ENCODE results near the gene RIMBP2.

Gene RIMBP2

DNA sequence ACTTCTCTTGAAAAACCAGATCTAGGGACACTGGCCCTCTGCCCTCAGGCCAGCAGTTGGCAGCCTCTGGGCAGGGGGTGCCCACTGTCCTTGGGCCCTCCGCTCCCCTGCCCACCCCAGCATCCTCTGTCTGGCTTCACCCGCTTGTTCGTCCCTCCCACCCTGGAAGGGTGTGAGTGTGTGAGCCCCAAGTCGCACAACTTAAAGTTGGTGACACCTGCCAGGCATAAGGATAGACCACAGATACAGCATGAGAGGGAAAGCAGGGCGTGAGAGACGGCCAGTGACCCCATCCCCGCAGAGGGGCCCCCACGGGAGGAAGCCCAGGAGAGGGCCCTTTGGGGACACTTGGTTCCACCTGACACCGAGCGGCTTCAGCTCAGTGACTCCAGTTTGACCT, 23.5 kb upstream of the RIMBP2 start:
- in situ Hi-C loops (cut with HindIII; ENCODE audit: low sequenced_read_pairs): loop anchor here (25.0 kb wide), 1 partner anchor 702 kb away; no protein-coding TSS in a partner anchor

DNA sequence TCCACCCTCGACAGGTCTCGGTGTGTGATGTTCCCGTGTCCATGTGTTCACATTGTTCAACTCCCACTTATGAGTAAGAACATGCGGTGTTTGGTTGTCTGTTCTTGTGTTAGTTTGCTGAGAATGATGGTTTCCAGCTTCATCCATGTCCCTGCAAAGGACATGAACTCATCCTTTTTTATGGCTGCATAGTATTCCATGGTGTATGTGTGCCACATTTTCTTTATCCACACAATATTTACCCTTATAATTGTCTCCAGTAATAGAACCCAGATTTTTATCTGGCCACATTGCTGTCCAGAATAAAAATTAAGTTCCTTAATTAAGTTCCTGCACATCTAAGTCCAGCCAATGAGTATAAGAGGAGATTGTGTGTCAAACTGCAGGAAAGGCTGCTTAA, 22.3 kb upstream of the RIMBP2 start:
- in situ Hi-C loops (cut with HindIII; ENCODE audit: low sequenced_read_pairs): loop anchor here (25.0 kb wide), 1 partner anchor 701 kb away; no protein-coding TSS in a partner anchor

DNA sequence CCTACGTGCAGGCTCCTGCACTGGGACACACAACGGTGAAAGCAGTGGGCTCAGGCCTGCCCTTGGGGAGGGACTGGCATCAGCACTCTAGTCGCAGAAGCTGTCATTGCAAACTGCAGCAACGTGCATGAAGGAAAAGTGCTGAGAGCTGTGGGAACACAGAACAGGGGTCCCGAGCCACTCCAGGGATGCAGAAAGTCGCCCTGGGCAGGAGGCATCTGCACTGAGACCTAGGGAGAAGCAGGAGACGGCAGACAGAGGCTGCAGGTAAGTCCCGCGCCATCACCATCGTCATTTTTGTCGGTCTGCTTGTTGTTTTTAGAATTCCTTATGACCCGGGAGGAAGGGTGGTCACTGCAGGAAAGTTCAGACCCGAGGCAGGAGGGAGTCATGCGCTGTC, 21.6 kb upstream of the RIMBP2 start:
- in situ Hi-C loops (cut with HindIII; ENCODE audit: low sequenced_read_pairs): loop anchor here (25.0 kb wide), 1 partner anchor 700 kb away; no protein-coding TSS in a partner anchor

DNA sequence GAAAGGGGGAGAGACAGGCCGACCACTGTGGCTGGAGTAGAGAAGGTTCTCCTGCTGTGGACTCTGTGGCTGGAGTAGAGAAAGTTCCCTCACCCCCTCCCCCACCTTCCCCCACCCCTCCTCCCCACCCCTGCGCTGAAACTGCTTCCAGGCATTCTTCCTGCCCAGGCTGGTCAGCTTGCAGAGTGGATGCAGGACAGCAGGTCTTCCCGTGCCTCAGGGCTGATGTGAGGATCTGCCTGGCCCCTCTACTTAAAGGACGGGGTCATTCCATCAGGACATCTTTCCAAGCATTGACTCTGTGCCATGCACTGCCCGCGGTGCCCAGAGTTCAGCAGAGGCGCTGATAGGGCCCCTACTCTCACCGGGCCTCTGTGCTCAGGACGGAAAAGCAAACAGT, 13.2 kb upstream of the RIMBP2 start:
- in situ Hi-C loops (cut with HindIII; ENCODE audit: low sequenced_read_pairs): loop anchor here (25.0 kb wide), 1 partner anchor 692 kb away; no protein-coding TSS in a partner anchor

DNA sequence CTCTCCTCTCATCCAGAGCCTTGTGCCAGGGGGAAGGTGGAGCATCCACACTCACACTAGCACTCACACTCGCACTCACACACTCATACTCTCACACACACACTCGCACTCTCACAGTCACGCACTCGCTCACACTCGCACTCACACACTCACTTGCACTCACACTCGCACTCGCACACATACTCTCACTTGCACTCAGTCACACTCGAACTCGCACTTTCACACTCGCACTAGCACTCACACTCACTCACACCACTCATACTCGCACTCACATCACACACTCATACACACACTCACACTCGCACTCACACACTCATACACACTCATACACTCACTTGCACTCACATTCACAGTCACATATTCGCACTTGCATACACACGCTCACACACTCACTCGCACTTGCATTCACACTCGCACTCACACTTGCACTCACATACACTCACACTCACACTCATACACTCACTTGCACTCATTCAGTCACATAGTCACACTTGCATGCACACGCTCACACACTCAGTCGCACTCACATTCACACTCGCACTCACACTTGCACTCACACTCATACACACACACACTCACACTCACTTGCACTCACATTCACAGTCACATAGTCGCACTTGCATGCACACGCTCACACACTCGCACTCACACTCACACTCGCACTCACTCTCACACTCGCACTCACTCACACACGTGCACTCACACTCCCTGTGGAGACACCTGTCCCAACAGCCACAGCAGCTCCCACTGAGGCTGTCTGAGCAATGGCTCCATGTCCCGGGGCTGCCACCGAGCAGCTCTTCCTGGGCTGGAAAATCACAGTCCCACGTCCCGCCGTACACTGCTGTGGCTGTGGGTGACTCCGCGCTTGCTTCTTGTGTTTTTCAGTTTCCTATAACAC, 12.3 kb upstream of the RIMBP2 start:
- in situ Hi-C loops (cut with HindIII; ENCODE audit: low sequenced_read_pairs): loop anchor here (25.0 kb wide), 1 partner anchor 691 kb away; no protein-coding TSS in a partner anchor

DNA sequence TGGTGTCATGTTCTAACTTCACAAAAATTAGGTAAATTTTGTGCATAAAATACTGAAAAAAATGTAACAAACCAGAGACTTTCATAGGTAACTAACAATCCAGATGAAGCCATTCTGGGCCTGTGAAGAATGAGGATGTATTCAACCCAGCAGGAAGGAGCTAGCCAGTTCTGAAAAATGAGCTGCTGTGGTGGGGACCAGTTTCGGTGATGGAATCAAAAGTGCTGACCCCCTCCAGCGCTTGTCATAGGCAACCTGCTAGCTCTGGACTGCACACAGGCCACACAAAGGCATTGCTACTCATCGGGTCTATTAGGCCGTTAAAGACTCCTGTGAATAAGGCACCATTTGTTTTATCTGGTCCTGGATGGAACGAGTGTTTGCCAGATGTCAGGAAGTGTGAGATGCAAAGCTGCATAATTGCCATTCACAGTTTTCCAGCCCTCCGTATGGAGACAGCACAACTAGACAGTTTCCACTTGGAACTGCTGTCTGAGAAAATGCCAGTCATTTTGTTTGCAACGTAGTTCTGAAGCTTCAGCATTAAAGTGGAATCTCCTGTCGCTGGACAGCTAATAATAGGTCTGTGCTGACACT, 3.3 kb upstream of the RIMBP2 start:
- in situ Hi-C loops (cut with HindIII; ENCODE audit: low sequenced_read_pairs): no loop called here

DNA sequence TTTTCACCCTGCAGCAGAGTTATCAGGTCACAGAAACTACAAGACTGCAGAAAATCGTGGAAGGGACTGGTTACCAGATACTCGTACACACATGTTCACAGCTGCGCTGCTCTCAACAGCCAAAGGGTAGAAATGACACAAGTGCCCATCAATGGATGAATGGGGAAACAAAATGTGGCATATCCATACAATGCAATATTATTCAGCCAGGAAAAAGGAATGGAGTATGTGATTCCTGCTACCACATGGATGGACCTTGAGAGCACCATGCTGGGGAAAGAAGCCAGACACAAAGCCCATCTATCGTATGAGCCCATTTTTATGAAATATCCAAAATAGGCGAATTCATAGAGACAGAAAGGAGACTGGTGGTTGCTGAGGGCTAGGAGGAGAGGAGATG, 1.7 kb upstream of the RIMBP2 start:
- in situ Hi-C loops (cut with HindIII; ENCODE audit: low sequenced_read_pairs): no loop called here

DNA sequence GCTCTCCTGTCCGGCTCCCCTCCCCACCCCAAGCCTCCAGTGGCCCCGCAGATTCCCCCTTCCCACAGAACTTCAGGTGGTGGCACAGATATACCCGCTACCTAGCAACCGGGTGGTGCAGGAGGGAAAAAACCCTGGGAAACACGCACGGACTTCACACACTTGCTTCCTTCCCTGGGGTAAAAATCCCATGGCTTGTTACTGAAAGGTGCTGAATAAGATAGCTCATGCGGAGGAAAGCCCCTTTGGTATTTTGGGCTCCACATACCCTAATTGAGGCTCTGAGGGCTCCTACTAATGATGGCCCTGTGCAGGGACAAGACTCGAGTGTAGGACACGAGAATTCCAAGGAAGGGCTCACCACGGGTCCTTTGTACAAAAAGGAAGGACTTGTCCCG, 869 bp upstream of the RIMBP2 start:
- in situ Hi-C loops (cut with HindIII; ENCODE audit: low sequenced_read_pairs): no loop called here

DNA sequence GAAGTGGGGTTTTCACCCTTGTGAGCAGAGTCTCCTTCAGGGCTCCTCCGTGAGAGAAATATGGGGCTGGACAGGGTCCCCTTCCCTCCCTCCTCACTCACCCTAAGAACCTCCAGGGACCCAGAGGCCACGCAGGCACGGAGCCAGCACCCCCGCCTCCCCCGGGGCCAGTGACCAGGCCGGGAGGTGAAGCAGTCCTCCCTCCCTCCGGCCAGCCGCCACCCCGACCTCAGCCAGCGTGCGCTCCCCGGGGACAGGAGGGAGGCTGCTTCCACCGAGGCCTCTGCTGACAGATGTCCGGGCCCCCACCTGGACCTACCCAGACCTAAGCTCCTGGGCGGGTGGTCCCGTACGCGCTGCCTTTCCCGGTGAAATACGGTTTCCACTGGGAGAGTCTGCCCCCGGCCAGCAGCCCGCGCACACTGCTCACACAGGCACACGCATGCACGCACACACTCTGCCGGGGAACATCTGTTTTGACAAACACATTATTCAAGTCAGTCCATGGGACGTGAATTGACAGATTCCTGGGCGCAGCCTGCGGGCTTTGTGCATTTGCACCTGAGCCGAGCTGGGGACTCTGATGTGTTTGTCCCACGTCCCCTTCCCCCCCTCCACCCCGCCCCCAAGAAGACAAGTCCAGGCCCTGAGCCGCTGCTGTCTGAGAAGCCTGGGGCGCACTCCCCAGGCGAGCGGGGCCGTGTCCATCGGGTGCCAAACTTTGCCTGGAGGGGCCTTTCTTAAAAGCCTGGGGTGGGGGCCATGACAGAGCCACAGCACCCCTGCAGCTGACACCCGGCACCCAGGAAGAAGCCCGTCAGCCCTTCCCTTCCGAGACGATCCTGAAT, 725 bp downstream of the RIMBP2 start:
- in situ Hi-C loops (cut with HindIII; ENCODE audit: low sequenced_read_pairs): no loop called here

DNA sequence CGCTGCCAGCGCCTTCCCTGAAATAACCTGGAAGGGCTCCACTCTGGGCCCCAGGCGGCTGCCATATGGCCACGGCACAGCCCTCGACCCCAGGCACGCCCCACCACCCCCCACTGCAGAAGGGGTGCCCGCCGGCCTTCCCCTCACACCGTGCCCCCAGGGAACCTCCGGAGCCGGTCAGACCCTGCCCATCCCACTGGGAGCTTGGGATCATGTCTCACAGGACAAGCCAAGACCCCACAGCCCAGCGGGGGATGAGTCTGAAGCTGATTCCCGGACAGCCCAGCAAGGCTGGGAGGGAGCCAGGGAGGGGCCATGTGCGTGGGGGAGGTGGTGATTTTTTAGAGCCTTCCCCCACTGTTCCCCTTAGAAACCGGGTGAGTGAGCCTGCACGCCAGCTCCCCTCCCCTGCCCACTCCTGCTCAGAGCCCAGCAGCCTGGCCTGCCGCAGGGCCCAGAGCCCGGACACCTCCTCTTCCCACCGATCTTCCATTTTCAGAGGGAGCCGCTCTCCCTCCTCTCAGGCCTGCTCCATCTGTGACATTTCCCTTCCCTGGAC, 1.4 kb downstream of the RIMBP2 start:
- in situ Hi-C loops (cut with HindIII; ENCODE audit: low sequenced_read_pairs): no loop called here

DNA sequence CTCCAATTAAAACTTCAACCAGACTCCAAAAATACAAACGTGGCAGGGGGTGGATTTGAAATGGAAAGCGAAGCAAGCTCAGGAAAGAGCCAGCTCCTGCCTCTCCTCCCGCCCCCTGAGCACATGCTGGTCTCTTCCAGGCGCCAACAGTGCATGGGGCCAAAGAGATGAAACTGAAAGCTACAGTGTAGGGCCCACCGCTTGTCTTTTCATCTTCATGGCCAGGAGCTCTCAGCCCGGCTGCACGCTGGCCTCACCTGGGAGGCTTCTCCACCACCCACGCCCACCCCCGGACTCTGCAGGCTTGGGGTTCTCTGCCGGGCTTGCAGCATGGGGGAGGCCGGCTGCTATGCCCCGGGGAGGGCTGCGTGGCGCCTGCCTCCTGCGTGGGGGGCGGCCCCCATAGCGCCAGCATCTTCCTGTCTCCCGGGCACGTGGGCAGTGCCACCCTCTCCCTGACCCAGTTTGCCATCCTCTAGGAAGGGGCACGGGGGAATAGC, 2.0 kb downstream of the RIMBP2 start:
- in situ Hi-C loops (cut with HindIII; ENCODE audit: low sequenced_read_pairs): no loop called here

DNA sequence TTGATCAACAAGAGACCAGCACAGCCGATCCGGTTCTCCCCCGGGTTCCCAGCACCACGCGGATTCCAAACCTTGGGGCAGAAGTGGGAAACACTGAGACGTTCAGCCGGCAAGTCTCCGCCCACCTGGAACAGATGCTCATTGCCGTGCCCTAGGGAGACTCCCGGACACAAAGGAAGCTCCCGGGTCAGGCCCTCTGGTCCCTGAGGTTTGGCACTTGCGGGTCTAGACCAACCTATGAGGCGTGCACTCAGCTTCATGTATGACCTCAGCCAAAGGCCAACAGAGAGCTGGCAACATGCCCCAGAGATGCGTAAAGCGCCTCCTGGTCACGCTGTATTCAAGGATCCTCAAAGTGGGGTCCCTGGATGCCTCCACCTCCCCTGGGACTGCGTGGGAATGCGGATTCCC, 2.5 kb downstream of the RIMBP2 start:
- in situ Hi-C loops (cut with HindIII; ENCODE audit: low sequenced_read_pairs): no loop called here

DNA sequence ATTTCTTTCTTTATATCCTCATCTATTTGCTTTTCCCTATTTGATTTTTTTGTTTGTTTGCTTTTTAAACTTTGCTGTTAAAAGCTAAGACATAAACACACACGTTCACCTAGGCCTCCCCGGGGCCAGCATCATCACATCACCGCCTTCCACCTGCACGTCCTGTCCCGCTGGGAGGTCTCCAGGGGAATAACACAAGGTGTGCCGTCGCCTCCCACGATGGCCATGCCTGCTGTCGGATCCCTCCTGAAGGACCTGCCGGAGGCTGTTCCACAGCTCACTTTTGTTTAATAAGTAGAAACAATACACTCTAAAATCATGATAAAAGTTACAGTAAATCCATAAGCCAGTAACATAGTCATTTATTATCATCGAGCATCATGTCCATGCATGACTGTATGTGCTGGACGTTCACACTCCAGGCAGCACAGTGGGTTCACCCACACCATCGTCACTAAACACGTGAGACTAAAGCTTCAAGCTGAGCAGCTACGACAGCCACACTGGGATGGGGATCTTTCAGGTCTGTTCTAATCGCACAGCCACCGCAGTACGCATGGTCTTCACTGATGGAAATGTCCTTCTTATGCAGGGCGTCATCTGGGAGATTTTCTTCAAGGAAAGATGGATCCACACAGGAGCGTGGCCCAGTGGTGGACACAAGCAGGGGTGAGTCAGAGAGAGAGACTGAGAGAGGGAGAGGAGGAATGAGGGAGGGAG, 3.6 kb downstream of the RIMBP2 start:
- in situ Hi-C loops (cut with HindIII; ENCODE audit: low sequenced_read_pairs): no loop called here

DNA sequence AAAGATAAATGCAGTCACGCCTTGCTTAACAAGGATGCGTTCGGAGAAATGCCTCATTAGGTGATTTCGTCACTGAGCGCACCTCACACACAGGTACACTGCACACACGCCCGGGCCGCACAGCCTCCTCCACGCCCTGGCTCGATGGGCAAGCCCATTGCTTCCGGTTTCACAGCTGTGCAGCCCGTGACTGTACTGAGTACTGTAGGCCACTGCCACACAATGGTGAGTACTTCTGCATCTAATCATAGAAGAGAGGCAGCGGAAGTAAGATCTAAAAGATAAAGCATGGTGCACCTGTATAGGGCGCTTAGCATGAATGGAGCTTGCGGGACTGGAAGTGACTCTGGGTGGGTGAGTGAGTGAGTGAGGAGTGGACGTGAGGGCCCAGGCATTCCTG, 4.3 kb downstream of the RIMBP2 start:
- in situ Hi-C loops (cut with HindIII; ENCODE audit: low sequenced_read_pairs): no loop called here

DNA sequence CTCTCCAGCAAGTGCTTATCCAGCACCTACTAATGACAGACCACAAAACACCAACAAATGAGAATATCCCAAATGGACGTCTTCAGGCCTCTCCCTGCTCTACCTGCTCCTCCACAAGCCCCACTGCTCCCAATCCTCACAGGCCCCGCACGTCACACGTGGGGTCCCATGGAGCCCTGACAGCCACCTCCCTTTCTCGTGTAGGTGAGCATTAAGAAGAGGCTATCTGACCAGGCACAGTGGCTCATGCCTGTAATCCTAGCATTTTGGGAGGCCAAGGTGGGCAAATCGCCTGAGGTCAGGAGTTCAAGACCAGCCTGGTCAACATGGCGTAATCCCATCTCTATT, 5.4 kb downstream of the RIMBP2 start:
- in situ Hi-C loops (cut with HindIII; ENCODE audit: low sequenced_read_pairs): no loop called here

DNA sequence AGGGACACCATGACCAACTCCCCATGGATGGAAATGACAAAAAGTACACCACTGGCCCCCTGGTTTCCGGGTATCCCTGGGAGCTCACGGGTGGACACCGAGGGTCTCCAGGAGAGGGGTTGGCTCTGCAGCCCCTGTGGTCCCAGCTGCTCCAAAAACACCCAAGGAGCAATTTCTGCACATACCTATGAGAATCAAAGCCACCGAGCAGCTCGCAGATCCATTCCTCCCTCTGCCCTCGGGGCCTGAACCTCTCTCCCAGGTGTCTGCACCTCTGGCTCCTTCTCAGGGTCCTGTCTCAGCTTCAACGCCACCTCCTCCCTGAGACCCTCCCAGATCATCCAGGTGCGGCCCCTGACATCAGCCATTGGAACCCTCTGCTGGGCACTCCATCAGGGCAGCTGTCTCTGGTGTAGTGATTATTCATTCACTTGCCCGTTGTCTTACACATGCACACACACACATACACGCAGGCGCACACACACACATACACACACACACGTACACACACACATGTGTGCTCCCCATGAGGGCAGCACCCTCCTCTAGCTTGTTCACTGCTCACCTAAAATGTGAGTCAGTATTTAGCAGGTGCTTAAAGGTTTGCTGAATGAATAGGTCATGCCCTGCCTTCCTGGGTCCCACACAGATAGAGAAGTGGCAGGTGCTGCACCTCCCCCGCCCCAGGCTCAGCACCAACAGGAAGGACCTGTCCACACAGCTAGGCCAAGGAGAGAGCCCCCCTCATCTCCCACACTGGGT, 5.9 kb downstream of the RIMBP2 start:
- in situ Hi-C loops (cut with HindIII; ENCODE audit: low sequenced_read_pairs): no loop called here

DNA sequence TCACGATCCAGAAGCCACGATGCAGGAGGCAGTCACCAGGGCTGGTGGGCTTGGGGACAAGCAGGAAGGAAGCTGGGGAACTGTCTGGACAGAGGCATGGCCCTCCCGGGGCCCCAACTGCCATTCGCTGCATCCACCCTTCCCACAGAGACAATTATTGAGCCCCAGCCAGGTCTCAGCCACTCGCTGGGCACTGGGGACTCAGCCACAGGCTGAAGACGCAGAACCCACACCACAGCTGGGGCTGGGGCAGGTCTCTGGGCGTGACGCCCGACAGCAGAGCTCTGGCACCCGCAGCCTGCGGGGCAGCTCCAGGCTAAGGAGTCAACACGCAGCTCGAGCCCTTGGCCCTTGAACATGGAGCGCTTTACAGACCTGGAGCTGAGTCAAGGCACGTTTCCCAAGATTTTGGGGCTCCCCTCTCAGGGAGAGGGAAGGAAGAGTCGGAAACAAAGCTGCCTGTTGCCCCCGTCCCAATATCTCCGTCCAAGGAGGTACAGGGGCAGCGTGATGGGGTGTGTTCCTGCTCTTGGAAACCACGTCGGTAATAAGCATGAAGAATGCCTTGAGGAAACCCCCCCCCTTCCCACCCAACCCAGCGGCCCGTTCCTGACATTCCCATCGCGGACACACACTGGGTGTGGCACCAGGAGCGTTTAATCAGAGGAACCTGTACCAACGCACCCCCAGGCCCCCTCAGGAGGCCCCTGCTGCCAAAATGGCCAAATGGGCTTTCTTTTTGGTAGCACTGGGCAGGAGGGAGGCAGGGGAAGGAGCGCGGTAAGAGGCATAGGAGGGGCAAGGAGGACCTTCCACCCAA, 6.7 kb downstream of the RIMBP2 start:
- in situ Hi-C loops (cut with HindIII; ENCODE audit: low sequenced_read_pairs): no loop called here

DNA sequence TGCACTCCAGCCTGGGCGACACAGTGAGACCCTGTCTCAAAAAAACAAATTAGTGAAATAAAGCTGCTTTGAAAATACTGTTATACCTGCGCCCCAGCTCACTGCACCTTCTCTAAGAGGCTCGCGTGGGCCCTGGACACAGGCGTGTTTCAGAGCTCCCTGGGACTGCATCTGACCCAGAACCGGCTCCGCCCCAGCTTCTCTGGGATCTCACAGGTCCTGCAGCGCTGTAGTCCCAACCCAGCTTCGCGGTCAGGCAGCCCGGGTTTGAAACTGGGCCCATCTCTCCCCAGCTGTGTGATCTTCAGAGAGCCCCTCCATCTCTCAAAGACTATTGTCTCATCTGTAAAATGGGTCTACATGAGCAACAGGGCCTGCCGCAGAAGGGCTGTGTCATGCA, 7.5 kb downstream of the RIMBP2 start:
- in situ Hi-C loops (cut with HindIII; ENCODE audit: low sequenced_read_pairs): no loop called here

DNA sequence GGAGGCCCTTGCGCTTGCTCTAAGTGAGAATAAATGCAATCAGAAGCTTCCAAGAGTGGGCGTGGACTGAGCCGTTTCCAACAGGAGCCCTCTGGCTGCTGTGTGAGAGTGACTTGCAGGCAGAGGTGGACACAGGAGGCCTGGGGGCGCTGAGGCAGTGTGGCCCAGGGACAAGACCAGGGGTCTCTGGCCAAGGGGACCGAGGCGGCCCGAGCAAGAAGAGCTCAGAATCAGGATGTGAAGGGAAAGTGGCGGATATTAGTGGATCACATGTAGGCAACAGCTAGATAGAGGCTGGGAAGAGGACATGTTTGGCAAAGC, 8.6 kb downstream of the RIMBP2 start:
- in situ Hi-C loops (cut with HindIII; ENCODE audit: low sequenced_read_pairs): no loop called here
